Activated naive CD8-positive, alpha-beta T cell treated with anti-CD3 and anti-CD28 coated beads, Interleukin-2, amount 10 ng/mL, durations not matched to agents 7 days and 5 days (primary cell): ENCODE data around the gene GGNBP2. TPM values are rescaled to one million over a fixed set of nuclear protein-coding genes. Genes with fewer than 3 reads are reported as not detected.
"Not testable (repeated sequence)": the region's sequence is repeated elsewhere in the genome, so short reads cannot be mapped to it uniquely, and the experiment has no call there.

Experiments
- ATAC-seq: fragments of 150-1000 bp; cut with Tn5 transposase; one replicate; pipeline ENCODE4 v1.10.0; 2021; ENCODE audit warnings: low read depth, moderate library complexity
- POLR2A ChIA-PET: fragments of 350-600 bp; sonication (Branson Sonifier 250); formaldehyde crosslinking; loops from one replicate; lab custom pipeline; 2021; ENCODE audit warnings: antibody characterized with exemption; lab: Charles Lee
- DNase-seq: peaks from one replicate; pipeline ENCODE4 v3.0.0; 2021
- H3K27ac Mint-ChIP-seq: one replicate; pipeline ENCODE4 v1.8.0; 2022; ENCODE audit warnings: mild to moderate bottlenecking, mixed read lengths
- H3K27me3 Mint-ChIP-seq: one replicate; pipeline ENCODE4 v1.8.0; 2022; ENCODE audit warnings: mild to moderate bottlenecking, moderate library complexity, mixed read lengths
- H3K36me3 Mint-ChIP-seq: one replicate; pipeline ENCODE4 v1.8.0; 2021; ENCODE audit warnings: mild to moderate bottlenecking, mixed read lengths
- H3K4me1 Mint-ChIP-seq: one replicate; pipeline ENCODE4 v1.8.0; 2021; ENCODE audit warnings: mixed read lengths
- H3K4me3 Mint-ChIP-seq: one replicate; pipeline ENCODE4 v1.8.0; 2022; ENCODE audit warnings: mild to moderate bottlenecking, moderate library complexity, mixed read lengths
- H3K9me3 Mint-ChIP-seq: one replicate; pipeline ENCODE4 v1.8.0; 2021; ENCODE audit warnings: mixed read lengths
- total RNA-seq, 2 experiments: library from RNA; stranded (reverse); gene quantifications; one replicate each; pipeline ENCODE4 v1.2.3, GENCODE V29; 2021

Gene GGNBP2
- total RNA-seq, 2 experiments from 2014 or later: 134 to 136 TPM

- peaks cover 8% of the 10 kb centered on the region for H3K36me3 Mint-ChIP-seq
- H3K4me3 Mint-ChIP-seq: peak overlapping the region; percentile 89
- POLR2A ChIA-PET: interaction anchor here (0.6 to 3.8 kb wide), 13 partner anchors 10 to 756 kb away, joined by 3 to 52 read pairs (median 4); partner anchors contain the start of genes AATF, DHRS11, GGNBP2 and MYO19
- H3K9me3 Mint-ChIP-seq: no peaks in the 10 kb centered on the region
- peaks cover 29% of the 10 kb centered on the region for H3K4me1 Mint-ChIP-seq
- DNase-seq (peak; percentile 53), ATAC-seq (peak; percentile 9)
- peak overlapping the region; percentile 96 for H3K27ac Mint-ChIP-seq
- H3K27me3 Mint-ChIP-seq: no peaks in the 10 kb centered on the region
Observed at GRCh38 chr17:36602030-36602748, 57.5 kb downstream of the GGNBP2 start.

DNA sequence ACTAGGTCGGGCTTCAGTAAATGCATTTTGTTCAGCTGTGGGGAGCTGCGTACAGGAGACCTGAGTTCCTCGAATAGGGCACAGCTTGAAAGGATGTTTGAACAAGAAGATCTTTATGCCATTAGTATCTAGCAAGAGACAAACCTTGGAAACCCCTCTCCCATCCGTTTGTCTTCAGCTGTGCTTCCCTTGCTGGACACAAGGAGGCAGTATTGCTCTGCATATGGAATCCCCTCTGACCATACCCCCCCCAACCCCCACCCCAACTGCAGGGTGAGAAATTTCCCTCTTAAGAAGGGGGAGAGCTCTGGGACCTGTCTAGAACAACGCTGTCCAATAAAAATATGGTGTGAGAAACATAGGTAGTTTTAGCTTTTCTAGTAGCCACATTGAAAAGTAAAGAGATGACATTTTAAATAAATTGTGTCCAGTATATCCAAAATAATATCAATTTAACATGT is 58.2 kb downstream of the GGNBP2 start:
- DNase-seq (peak; percentile 43), ATAC-seq (no peak)
- H3K27me3 Mint-ChIP-seq: no peaks in the 10 kb centered on the region
- peaks cover 10% of the 10 kb centered on the region for H3K36me3 Mint-ChIP-seq
- peak overlapping the region; percentile 10 for H3K27ac Mint-ChIP-seq
- peak overlapping the region; percentile 89 for H3K4me3 Mint-ChIP-seq
- peaks cover 31% of the 10 kb centered on the region for H3K4me1 Mint-ChIP-seq
- H3K9me3 Mint-ChIP-seq: no peaks in the 10 kb centered on the region
- POLR2A ChIA-PET: interaction anchor here (1.1 to 3.8 kb wide), 6 partner anchors 11 to 756 kb away, joined by 3 to 52 read pairs (median 9); partner anchors contain the start of genes DHRS11, GGNBP2, MYO19 and PIGW

DNA sequence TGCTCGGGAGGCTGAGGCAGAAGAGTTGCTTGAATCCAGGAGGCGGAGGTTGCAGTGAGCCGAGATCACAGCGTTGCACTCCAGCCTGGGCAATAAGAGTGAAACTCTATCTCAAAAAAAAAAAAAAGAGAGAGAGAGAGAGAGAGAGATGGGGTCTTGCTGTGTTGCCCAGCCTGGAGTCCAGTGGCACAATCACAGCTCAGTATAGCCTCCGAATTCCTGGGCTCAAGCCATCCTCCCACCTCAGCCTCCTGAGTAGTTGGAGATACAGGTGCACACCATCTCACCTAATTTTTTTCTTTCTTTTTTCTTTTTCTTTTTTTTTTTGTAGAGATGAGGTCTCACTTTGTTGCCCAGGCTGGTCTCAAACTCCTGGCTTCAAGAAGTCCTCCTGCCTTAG is 60.3 kb downstream of the GGNBP2 start:
- Mint-ChIP-seq H3K36me3 (peaks cover 14% of the 10 kb centered on the region), H3K4me1 (peaks cover 35% of the 10 kb centered on the region)
- ATAC-seq, H3K27ac Mint-ChIP-seq, POLR2A ChIA-PET, H3K9me3 Mint-ChIP-seq, H3K4me3 Mint-ChIP-seq, DNase-seq, H3K27me3 Mint-ChIP-seq: not testable (repeated sequence)

DNA sequence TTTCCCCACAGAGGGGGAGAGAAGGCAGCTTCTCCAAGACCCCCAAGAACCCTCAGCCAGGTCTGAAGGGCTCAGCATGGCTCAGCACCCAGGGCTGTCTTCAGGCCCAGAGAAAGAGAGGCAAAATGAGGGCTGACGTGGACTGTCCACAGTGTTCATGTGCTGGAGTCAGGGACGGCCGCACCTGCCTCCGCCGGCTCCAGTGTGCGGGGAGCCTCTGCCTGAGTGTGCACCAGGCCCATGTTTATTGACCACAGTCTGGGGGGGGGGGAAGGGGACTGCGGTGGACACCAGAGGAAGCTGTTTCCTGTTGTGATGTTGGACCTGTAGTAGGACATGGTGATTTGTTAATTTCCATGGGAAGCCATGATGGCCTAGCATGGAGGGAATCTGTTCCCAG is 63.6 kb downstream of the GGNBP2 start:
- H3K4me1 Mint-ChIP-seq: peaks cover 20% of the 10 kb centered on the region
- H3K4me3 Mint-ChIP-seq: no peak overlapping the region
- DNase-seq: no peak
- no peaks in the 10 kb centered on the region for H3K9me3 Mint-ChIP-seq
- peaks cover 14% of the 10 kb centered on the region for H3K36me3 Mint-ChIP-seq
- H3K27ac Mint-ChIP-seq: no peak overlapping the region
- no peak for ATAC-seq
- no peaks in the 10 kb centered on the region for H3K27me3 Mint-ChIP-seq
- POLR2A ChIA-PET: no interaction called here

DNA sequence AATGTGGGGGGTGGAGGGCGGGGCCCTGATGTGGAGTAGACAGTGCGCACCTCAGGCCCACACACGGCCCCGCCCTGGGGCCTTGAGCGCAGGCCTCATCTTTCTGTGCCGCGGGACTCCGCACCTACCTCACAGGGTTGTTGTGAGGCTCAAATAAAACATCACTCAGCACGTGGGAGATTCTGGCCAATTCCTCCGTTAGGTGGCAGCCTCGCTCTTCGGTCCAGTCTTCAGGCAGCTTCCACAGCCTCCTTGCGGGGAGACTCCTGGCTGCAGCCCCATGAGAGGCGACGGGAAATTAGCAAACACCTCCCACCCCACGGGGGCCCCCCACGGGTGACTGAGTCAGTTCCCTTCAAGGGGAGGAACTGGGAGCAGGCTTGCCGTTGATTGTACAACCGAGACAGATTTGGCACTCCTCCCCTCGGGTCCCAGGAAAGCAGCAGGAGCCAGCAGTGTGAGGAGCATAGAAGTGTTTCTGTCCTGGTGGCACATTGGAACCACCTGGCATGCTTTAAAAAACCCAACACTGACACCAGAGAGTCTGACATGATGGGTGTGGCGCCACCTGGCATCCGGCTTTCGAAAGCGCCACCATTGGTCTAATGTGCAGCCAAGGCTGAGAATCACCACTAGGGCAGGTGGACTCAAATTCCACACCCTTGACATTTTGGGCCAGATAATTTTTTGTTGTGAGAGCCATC is 64.2 kb downstream of the GGNBP2 start:
- Mint-ChIP-seq H3K27ac (no peak overlapping the region), H3K27me3 (no peaks in the 10 kb centered on the region), H3K9me3 (no peaks in the 10 kb centered on the region), H3K36me3 (peaks cover 13% of the 10 kb centered on the region), H3K4me3 (no peak overlapping the region), H3K4me1 (peaks cover 20% of the 10 kb centered on the region)
- POLR2A ChIA-PET: no interaction called here
- ATAC-seq (no peak), DNase-seq (no peak)

GRCh38 chr17:36609498-36609862 is 64.8 kb downstream of the GGNBP2 start:
- Mint-ChIP-seq H3K36me3 (peaks cover 9% of the 10 kb centered on the region), H3K4me3 (no peak overlapping the region), H3K27me3 (no peaks in the 10 kb centered on the region), H3K27ac (no peak overlapping the region), H3K9me3 (no peaks in the 10 kb centered on the region), H3K4me1 (peaks cover 15% of the 10 kb centered on the region)
- POLR2A ChIA-PET: no interaction called here
- ATAC-seq: no peak
- no peak for DNase-seq

GRCh38 chr17:36610474-36610873 is 65.8 kb downstream of the GGNBP2 start:
- Mint-ChIP-seq H3K4me3 (no peak overlapping the region), H3K4me1 (peaks cover 12% of the 10 kb centered on the region), H3K27me3 (no peaks in the 10 kb centered on the region), H3K9me3 (no peaks in the 10 kb centered on the region), H3K36me3 (peaks cover 9% of the 10 kb centered on the region), H3K27ac (no peak overlapping the region)
- no peak for ATAC-seq
- DNase-seq: no peak
- POLR2A ChIA-PET: interaction anchor here (1.0 kb wide), 1 partner anchor 9 kb away, joined by 4 read pairs; the partner anchor contains the start of gene MRM1

DNA sequence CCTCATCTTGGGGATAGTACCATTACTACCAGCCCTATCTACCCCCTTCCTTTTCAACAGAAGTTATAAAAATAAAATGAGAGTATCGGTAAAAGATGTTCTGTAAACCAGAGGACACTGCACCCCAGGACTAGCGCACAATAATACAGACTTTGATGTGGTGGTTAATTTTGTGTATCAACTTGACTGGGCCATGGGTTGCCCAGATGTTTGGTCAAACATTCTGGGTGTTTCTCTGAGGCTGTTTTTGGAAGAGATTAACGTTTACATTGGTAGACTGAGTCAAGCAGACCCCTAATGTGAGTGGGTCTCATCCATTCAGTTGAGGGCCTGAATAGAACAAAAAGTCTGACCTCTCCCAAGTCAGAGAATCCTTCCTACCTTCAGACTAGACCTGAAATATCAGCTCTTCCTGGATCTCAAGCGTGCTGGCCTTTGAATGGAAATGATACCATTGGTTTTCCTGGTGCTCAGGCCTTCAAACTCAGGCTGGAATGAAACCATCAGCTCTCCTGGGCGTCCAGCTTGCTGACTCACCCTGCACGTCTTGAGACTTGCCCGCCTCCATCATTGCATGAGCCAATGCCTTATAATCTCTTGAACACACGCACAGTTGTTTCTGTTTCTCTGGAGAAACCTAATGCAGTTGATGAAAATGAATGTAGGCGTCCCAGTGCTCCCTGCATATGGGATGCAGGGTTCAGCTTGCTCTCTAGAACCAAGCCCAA is 66.8 kb downstream of the GGNBP2 start:
- Mint-ChIP-seq H3K4me3 (no peak overlapping the region), H3K9me3 (no peaks in the 10 kb centered on the region), H3K27ac (no peak overlapping the region), H3K4me1 (peaks cover 8% of the 10 kb centered on the region), H3K36me3 (peaks cover 5% of the 10 kb centered on the region), H3K27me3 (no peaks in the 10 kb centered on the region)
- ATAC-seq (no peak), DNase-seq (no peak)
- POLR2A ChIA-PET: no interaction called here

DNA sequence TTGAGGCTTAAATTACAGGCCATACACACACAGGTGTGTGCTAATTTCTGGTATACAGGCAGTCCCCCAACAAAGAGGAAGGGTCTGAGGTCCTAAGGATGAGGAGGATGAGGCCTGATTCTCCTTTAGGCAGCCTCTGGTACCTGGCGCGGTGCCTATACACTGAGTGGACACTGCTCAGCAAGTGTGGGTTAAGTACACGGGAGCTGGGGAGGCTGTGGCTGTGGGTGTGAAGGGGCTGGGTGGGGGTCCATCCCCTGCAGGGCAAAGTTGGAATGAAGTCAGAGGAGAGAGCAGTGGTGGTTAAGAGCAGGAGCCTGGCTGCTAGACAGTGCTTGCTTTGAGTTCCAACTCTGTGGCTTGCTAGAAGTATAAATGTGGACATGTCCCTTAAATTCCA is 67.6 kb downstream of the GGNBP2 start:
- Mint-ChIP-seq H3K36me3 (peaks cover 5% of the 10 kb centered on the region), H3K27me3 (no peaks in the 10 kb centered on the region), H3K4me1 (peaks cover 8% of the 10 kb centered on the region), H3K9me3 (no peaks in the 10 kb centered on the region), H3K27ac (no peak overlapping the region), H3K4me3 (no peak overlapping the region)
- ATAC-seq (no peak), DNase-seq (no peak)
- POLR2A ChIA-PET: no interaction called here

DNA sequence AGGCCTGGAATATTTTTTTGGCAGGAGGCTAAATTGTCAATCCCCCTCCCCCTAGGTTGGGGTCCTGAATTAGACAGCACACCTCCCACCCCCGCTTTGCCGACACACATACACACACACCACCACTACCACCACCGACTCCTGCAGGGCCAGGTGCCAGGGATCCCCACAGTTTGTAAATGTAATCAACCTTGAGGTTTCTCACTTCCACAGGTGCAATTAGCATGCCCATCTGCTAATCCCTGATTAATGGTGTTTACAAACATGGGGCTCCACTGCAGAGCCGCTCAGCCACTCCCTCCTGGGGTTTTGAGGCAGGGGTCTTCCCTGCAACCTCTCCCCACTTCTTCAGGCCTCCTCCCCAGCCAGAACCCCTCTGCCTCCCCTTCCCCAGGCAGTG is 68.4 kb downstream of the GGNBP2 start:
- peaks cover 1% of the 10 kb centered on the region for H3K36me3 Mint-ChIP-seq
- H3K4me3 Mint-ChIP-seq: no peak overlapping the region
- no peaks in the 10 kb centered on the region for H3K9me3 Mint-ChIP-seq
- DNase-seq (no peak), ATAC-seq (no peak)
- H3K27ac Mint-ChIP-seq: no peak overlapping the region
- H3K4me1 Mint-ChIP-seq: peaks cover 5% of the 10 kb centered on the region
- H3K27me3 Mint-ChIP-seq: no peaks in the 10 kb centered on the region
- POLR2A ChIA-PET: interaction anchor here (1.2 kb wide), 1 partner anchor 11 kb away, joined by 5 read pairs; the partner anchor contains the start of gene MRM1

DNA sequence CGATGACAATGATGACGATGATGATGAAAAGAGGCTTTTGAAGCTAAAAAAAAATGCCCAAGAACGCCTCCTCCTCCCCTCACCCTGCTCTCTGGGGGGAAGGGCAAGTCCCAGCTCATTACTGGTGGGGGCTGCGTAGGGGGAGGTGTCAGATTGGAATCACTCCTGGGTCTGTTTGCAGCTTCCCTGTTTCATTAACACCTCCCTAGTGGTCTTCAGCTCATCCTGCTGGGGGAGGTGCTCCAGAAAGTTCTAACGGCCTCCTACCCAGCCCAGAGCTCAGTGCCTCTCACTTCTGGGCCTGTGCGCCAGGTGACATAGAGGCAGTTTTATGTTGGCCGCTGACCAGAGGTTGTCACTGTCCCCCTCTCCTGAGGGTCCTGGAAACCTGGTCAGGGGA is 69.4 kb downstream of the GGNBP2 start:
- POLR2A ChIA-PET: interaction anchor here (1.2 kb wide), 1 partner anchor 12 kb away, joined by 5 read pairs; the partner anchor contains the start of gene MRM1
- Mint-ChIP-seq H3K4me1 (peaks cover 2% of the 10 kb centered on the region), H3K4me3 (no peak overlapping the region), H3K27ac (no peak overlapping the region), H3K36me3 (no peaks in the 10 kb centered on the region), H3K9me3 (no peaks in the 10 kb centered on the region), H3K27me3 (no peaks in the 10 kb centered on the region)
- ATAC-seq (no peak), DNase-seq (no peak)

DNA sequence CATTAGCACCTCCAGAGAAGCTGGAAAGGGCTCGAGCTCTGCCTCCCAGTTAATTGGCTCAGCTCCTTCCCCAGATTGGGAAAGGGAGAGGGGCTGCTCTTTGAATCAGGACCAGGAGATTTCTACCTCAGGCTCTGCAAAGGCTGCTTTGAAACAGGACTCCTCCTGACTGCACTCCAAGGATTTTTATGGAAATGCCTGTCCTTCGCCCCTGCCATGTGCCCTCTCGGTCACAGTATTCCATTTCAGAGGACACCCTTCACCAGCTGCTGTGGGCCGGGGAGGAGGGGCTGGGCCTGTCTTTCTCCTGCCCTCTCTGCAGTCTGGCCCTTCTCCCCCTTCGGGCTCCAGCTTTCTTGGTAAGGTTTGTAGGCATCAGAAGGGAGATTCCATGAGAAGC is 70.2 kb downstream of the GGNBP2 start:
- DNase-seq: no peak
- Mint-ChIP-seq H3K4me1 (peaks cover 2% of the 10 kb centered on the region), H3K9me3 (no peaks in the 10 kb centered on the region), H3K36me3 (no peaks in the 10 kb centered on the region), H3K27me3 (no peaks in the 10 kb centered on the region), H3K4me3 (no peak overlapping the region), H3K27ac (no peak overlapping the region)
- POLR2A ChIA-PET: no interaction called here
- no peak for ATAC-seq
